ENCODE data around the gene ZC3H14. TPM values are rescaled to one million over a fixed set of nuclear protein-coding genes. Genes with fewer than 3 reads are reported as not detected.

ZC3H14 gene
- total RNA-seq, 1 experiment from 2014 or later, result 66.2 TPM

GRCh38 chr14:88542857-88543795 is 19.7 kb upstream of the ZC3H14 start:
- H2AFZ ChIP-seq (ENCODE audit: low read depth, low read length, poor library complexity, severe bottlenecking), result no peak overlapping the region
- ChIA-PET POLR2A (no interaction called here), RAD21 (ENCODE audit: low non-redundant PET in 1 of 2, low total read pairs in 2 of 2, uncharacterized antibody in 2 of 2, unreplicated experiment in 2 of 2) (no interaction called here), CTCF (no interaction called here)
- H3K9ac ChIP-seq (ENCODE audit: low read length), result no peak overlapping the region
- no peaks in the 10 kb centered on the region for H3K9me3 ChIP-seq (ENCODE audit: control insufficient read depth in 1 of 2, insufficient read depth in 1 of 2, low read depth in 1 of 2, low read length in 2 of 2)
- no peaks in the 10 kb centered on the region for H4K20me1 ChIP-seq (ENCODE audit: insufficient read depth)
- no peaks in the 10 kb centered on the region for H3K9me2 ChIP-seq (ENCODE audit: insufficient read depth)
- no peak overlapping the region for H3K4me3 ChIP-seq (replicated peaks in 1 of 2; ENCODE audit: low read depth in 1 of 2, low read length in 2 of 2)
- TF ChIP-seq POLR2A (IDR thresholded peaks at IDR 0.05; ENCODE audit: borderline replicate concordance, extremely low read depth, insufficient read depth, insufficient read length) (no peak), RAD21 (IDR thresholded peaks at IDR 0.05; ENCODE audit: low read depth) (no peak), ZBTB33 (IDR thresholded peaks at IDR 0.05; ENCODE audit: extremely low read depth, insufficient replicate concordance, low read length) (no peak), CBX3 (IDR thresholded peaks at IDR 0.05; ENCODE audit: low read depth) (no peak), CTCF (IDR thresholded peaks at IDR 0.05 in 2 of 3, conservative IDR thresholded peaks at IDR 0.05 in 1 of 3; ENCODE audit: borderline replicate concordance in 1 of 3, insufficient read depth in 1 of 3, low read depth in 2 of 3, low read length in 2 of 3) (no peak), ATF3 (IDR thresholded peaks at IDR 0.05) (no peak), EZH2phosphoT487 (IDR thresholded peaks at IDR 0.05; ENCODE audit: borderline replicate concordance) (no peak), REST (IDR thresholded peaks at IDR 0.05; ENCODE audit: low read depth) (no peak), ZFX (IDR thresholded peaks at IDR 0.05) (no peak), YY1 (IDR thresholded peaks at IDR 0.05; ENCODE audit: extremely low read depth, insufficient replicate concordance, low read depth, low read length) (no peak), POLR2AphosphoS5 (IDR thresholded peaks at IDR 0.05; ENCODE audit: low read depth, low read length) (no peak), CEBPB (IDR thresholded peaks at IDR 0.05; ENCODE audit: low read depth) (no peak), EZH2 (IDR thresholded peaks at IDR 0.05) (no peak), JUND (IDR thresholded peaks at IDR 0.05) (no peak), SP1 (IDR thresholded peaks at IDR 0.05; ENCODE audit: low read depth) (no peak), SRF (IDR thresholded peaks at IDR 0.05; ENCODE audit: low read depth) (no peak), TCF7L2 (IDR thresholded peaks at IDR 0.05; ENCODE audit: borderline replicate concordance, extremely low read depth, insufficient read depth, insufficient read length) (no peak)
- no peaks in the 10 kb centered on the region for H3K79me2 ChIP-seq (ENCODE audit: insufficient read depth, low read length)
- H3K27me3 ChIP-seq (ENCODE audit: insufficient read depth, low read length), result no peaks in the 10 kb centered on the region
- intact Hi-C loops (cut with micrococcal nuclease), result no loop called here
- no peak overlapping the region for H3K27ac ChIP-seq (ENCODE audit: low read depth, low read length)
- peaks cover 0 to 2% of the 10 kb centered on the region in 2 experiments; a peak in 1 of 4 replicates for H3K36me3 ChIP-seq (ENCODE audit: control insufficient read depth in 1 of 2, insufficient read depth in 2 of 2, low read length in 2 of 2)
- DNase-seq (ENCODE audit: low read depth, low spot score) (no peak), ATAC-seq (no peak)
- no peaks in the 10 kb centered on the region for H3K4me1 ChIP-seq (ENCODE audit: control insufficient read depth in 1 of 2, insufficient read depth in 2 of 2, low read length in 2 of 2)
- no peak overlapping the region for H3K4me2 ChIP-seq (ENCODE audit: low read length)
- no TSS peak for BruUV-seq (replicated peaks)
